Measurements from ENCODE around the gene EN1. TPM values are rescaled to one million over a fixed set of nuclear protein-coding genes. Genes with fewer than 3 reads are reported as not detected.

Gene EN1
- total RNA-seq, 1 donor from 2014 or later = 4.2 TPM

- H3K4me1 ChIP-seq (ENCODE audit: control insufficient read depth in 3 of 3, insufficient read depth in 3 of 3, low read length in 3 of 3) = no peaks in the 10 kb centered on the region
- no peak overlapping the region for H3K4me3 ChIP-seq (ENCODE audit: low read length in 3 of 3)
- no peaks in the 10 kb centered on the region for H3K9me3 ChIP-seq (ENCODE audit: control insufficient read depth in 3 of 3, low read length in 3 of 3)
- no peaks in the 10 kb centered on the region for H3K36me3 ChIP-seq (ENCODE audit: control insufficient read depth in 3 of 3, insufficient read depth in 3 of 3, low read length in 3 of 3)
- H3K27me3 ChIP-seq (ENCODE audit: control insufficient read depth in 3 of 3, insufficient read depth in 3 of 3, low read length in 3 of 3) = peaks cover 16 to 34% (median 20%) of the 10 kb centered on the region in 3 donors
- no peak overlapping the region for H3K27ac ChIP-seq (ENCODE audit: low read depth, low read length)
- no peak overlapping the region for H3K9ac ChIP-seq (ENCODE audit: low read depth in 1 of 3, low read length in 3 of 3)
Measured at GRCh38 chr2:118874324-118874723, 26.9 kb upstream of the EN1 start.

- H3K9ac ChIP-seq (ENCODE audit: low read depth in 1 of 3, low read length in 3 of 3) = no peak overlapping the region
- H3K27me3 ChIP-seq (ENCODE audit: control insufficient read depth in 3 of 3, insufficient read depth in 3 of 3, low read length in 3 of 3) = peaks cover 16 to 19% (median 16%) of the 10 kb centered on the region in 3 donors
- H3K9me3 ChIP-seq (ENCODE audit: control insufficient read depth in 3 of 3, low read length in 3 of 3) = no peaks in the 10 kb centered on the region
- no peaks in the 10 kb centered on the region for H3K36me3 ChIP-seq (ENCODE audit: control insufficient read depth in 3 of 3, insufficient read depth in 3 of 3, low read length in 3 of 3)
- H3K27ac ChIP-seq (ENCODE audit: low read depth, low read length) = no peak overlapping the region
- no peak overlapping the region for H3K4me3 ChIP-seq (ENCODE audit: low read length in 3 of 3)
- H3K4me1 ChIP-seq (ENCODE audit: control insufficient read depth in 3 of 3, insufficient read depth in 3 of 3, low read length in 3 of 3) = no peaks in the 10 kb centered on the region
Measured at GRCh38 chr2:118865106-118865505, 17.7 kb upstream of the EN1 start.

GRCh38 chr2:118864207-118864606, 16.8 kb upstream of the EN1 start:
- Histone ChIP-seq H3K9ac (ENCODE audit: low read depth in 1 of 3, low read length in 3 of 3) (no peak overlapping the region), H3K4me3 (ENCODE audit: low read length in 3 of 3) (no peak overlapping the region), H3K4me1 (ENCODE audit: control insufficient read depth in 3 of 3, insufficient read depth in 3 of 3, low read length in 3 of 3) (no peaks in the 10 kb centered on the region), H3K36me3 (ENCODE audit: control insufficient read depth in 3 of 3, insufficient read depth in 3 of 3, low read length in 3 of 3) (no peaks in the 10 kb centered on the region), H3K27ac (ENCODE audit: low read depth, low read length) (no peak overlapping the region), H3K9me3 (ENCODE audit: control insufficient read depth in 3 of 3, low read length in 3 of 3) (no peaks in the 10 kb centered on the region), H3K27me3 (ENCODE audit: control insufficient read depth in 3 of 3, insufficient read depth in 3 of 3, low read length in 3 of 3) (peaks cover 20 to 25% (median 21%) of the 10 kb centered on the region in 3 donors)

- Histone ChIP-seq H3K9me3 (ENCODE audit: control insufficient read depth in 3 of 3, low read length in 3 of 3) (no peaks in the 10 kb centered on the region), H3K27me3 (ENCODE audit: control insufficient read depth in 3 of 3, insufficient read depth in 3 of 3, low read length in 3 of 3) (peaks cover 41 to 50% (median 45%) of the 10 kb centered on the region in 3 donors), H3K4me1 (ENCODE audit: control insufficient read depth in 3 of 3, insufficient read depth in 3 of 3, low read length in 3 of 3) (peaks cover 0 to 3% (median 2%) of the 10 kb centered on the region in 3 donors), H3K27ac (ENCODE audit: low read depth, low read length) (no peak overlapping the region), H3K36me3 (ENCODE audit: control insufficient read depth in 3 of 3, insufficient read depth in 3 of 3, low read length in 3 of 3) (no peaks in the 10 kb centered on the region), H3K9ac (ENCODE audit: low read depth in 1 of 3, low read length in 3 of 3) (no peak overlapping the region), H3K4me3 (ENCODE audit: low read length in 3 of 3) (no peak overlapping the region)
Measured at GRCh38 chr2:118861731-118862130, 14.3 kb upstream of the EN1 start.

- Histone ChIP-seq H3K4me1 (ENCODE audit: control insufficient read depth in 3 of 3, insufficient read depth in 3 of 3, low read length in 3 of 3) (peaks cover 0 to 5% (median 4%) of the 10 kb centered on the region in 3 donors), H3K4me3 (ENCODE audit: low read length in 3 of 3) (no peak overlapping the region), H3K27ac (ENCODE audit: low read depth, low read length) (no peak overlapping the region), H3K27me3 (ENCODE audit: control insufficient read depth in 3 of 3, insufficient read depth in 3 of 3, low read length in 3 of 3) (peaks cover 45 to 54% (median 49%) of the 10 kb centered on the region in 3 donors), H3K9ac (ENCODE audit: low read depth in 1 of 3, low read length in 3 of 3) (no peak overlapping the region), H3K36me3 (ENCODE audit: control insufficient read depth in 3 of 3, insufficient read depth in 3 of 3, low read length in 3 of 3) (no peaks in the 10 kb centered on the region), H3K9me3 (ENCODE audit: control insufficient read depth in 3 of 3, low read length in 3 of 3) (no peaks in the 10 kb centered on the region)
Measured at GRCh38 chr2:118861242-118861641, 13.8 kb upstream of the EN1 start.

- Histone ChIP-seq H3K9ac (ENCODE audit: low read depth in 1 of 3, low read length in 3 of 3) (no peak overlapping the region), H3K9me3 (ENCODE audit: control insufficient read depth in 3 of 3, low read length in 3 of 3) (no peaks in the 10 kb centered on the region), H3K36me3 (ENCODE audit: control insufficient read depth in 3 of 3, insufficient read depth in 3 of 3, low read length in 3 of 3) (no peaks in the 10 kb centered on the region), H3K27ac (ENCODE audit: low read depth, low read length) (no peak overlapping the region), H3K4me3 (ENCODE audit: low read length in 3 of 3) (no peak overlapping the region), H3K4me1 (ENCODE audit: control insufficient read depth in 3 of 3, insufficient read depth in 3 of 3, low read length in 3 of 3) (peaks cover 6 to 11% (median 9%) of the 10 kb centered on the region in 3 donors), H3K27me3 (ENCODE audit: control insufficient read depth in 3 of 3, insufficient read depth in 3 of 3, low read length in 3 of 3) (peaks cover 50 to 62% (median 55%) of the 10 kb centered on the region in 3 donors)
Measured at GRCh38 chr2:118860506-118860905, 13.1 kb upstream of the EN1 start.

GRCh38 chr2:118859157-118859770, 11.8 kb upstream of the EN1 start:
- H3K9me3 ChIP-seq (ENCODE audit: control insufficient read depth in 3 of 3, low read length in 3 of 3) = no peaks in the 10 kb centered on the region
- H3K27ac ChIP-seq (ENCODE audit: low read depth, low read length) = no peak overlapping the region
- peaks cover 57 to 72% (median 63%) of the 10 kb centered on the region in 3 donors for H3K27me3 ChIP-seq (ENCODE audit: control insufficient read depth in 3 of 3, insufficient read depth in 3 of 3, low read length in 3 of 3)
- H3K36me3 ChIP-seq (ENCODE audit: control insufficient read depth in 3 of 3, insufficient read depth in 3 of 3, low read length in 3 of 3) = no peaks in the 10 kb centered on the region
- H3K4me3 ChIP-seq (ENCODE audit: low read length in 3 of 3) = no peak overlapping the region
- peaks cover 6 to 16% (median 12%) of the 10 kb centered on the region in 3 donors for H3K4me1 ChIP-seq (ENCODE audit: control insufficient read depth in 3 of 3, insufficient read depth in 3 of 3, low read length in 3 of 3)
- H3K9ac ChIP-seq (ENCODE audit: low read depth in 1 of 3, low read length in 3 of 3) = no peak overlapping the region

- no peak overlapping the region for H3K9ac ChIP-seq (ENCODE audit: low read depth in 1 of 3, low read length in 3 of 3)
- no peaks in the 10 kb centered on the region for H3K9me3 ChIP-seq (ENCODE audit: control insufficient read depth in 3 of 3, low read length in 3 of 3)
- no peaks in the 10 kb centered on the region for H3K36me3 ChIP-seq (ENCODE audit: control insufficient read depth in 3 of 3, insufficient read depth in 3 of 3, low read length in 3 of 3)
- no peak overlapping the region for H3K27ac ChIP-seq (ENCODE audit: low read depth, low read length)
- peaks cover 57 to 78% (median 66%) of the 10 kb centered on the region in 3 donors for H3K27me3 ChIP-seq (ENCODE audit: control insufficient read depth in 3 of 3, insufficient read depth in 3 of 3, low read length in 3 of 3)
- H3K4me3 ChIP-seq (ENCODE audit: low read length in 3 of 3) = no peak overlapping the region
- peaks cover 6 to 16% (median 12%) of the 10 kb centered on the region in 3 donors for H3K4me1 ChIP-seq (ENCODE audit: control insufficient read depth in 3 of 3, insufficient read depth in 3 of 3, low read length in 3 of 3)
Measured at GRCh38 chr2:118858485-118859156, 11.2 kb upstream of the EN1 start.

GRCh38 chr2:118857677-118858484, 10.4 kb upstream of the EN1 start:
- no peaks in the 10 kb centered on the region for H3K9me3 ChIP-seq (ENCODE audit: control insufficient read depth in 3 of 3, low read length in 3 of 3)
- H3K4me3 ChIP-seq (ENCODE audit: low read length in 3 of 3) = no peak overlapping the region
- H3K36me3 ChIP-seq (ENCODE audit: control insufficient read depth in 3 of 3, insufficient read depth in 3 of 3, low read length in 3 of 3) = no peaks in the 10 kb centered on the region
- peaks cover 63 to 85% (median 72%) of the 10 kb centered on the region in 3 donors for H3K27me3 ChIP-seq (ENCODE audit: control insufficient read depth in 3 of 3, insufficient read depth in 3 of 3, low read length in 3 of 3)
- H3K4me1 ChIP-seq (ENCODE audit: control insufficient read depth in 3 of 3, insufficient read depth in 3 of 3, low read length in 3 of 3) = peaks cover 6 to 16% (median 12%) of the 10 kb centered on the region in 3 donors
- H3K9ac ChIP-seq (ENCODE audit: low read depth in 1 of 3, low read length in 3 of 3) = no peak overlapping the region
- H3K27ac ChIP-seq (ENCODE audit: low read depth, low read length) = no peak overlapping the region
